ENCODE measurements around the gene EME2.

- no peak for TF ChIP-seq CTCF (IDR thresholded peaks at IDR 0.05; ENCODE audit: low read depth, low read length)
- no peak for TF ChIP-seq MYC (IDR thresholded peaks at IDR 0.05; ENCODE audit: low read depth, low read length)
- no peak for TF ChIP-seq POLR2A (IDR thresholded peaks at IDR 0.05; ENCODE audit: extremely low read depth, insufficient read length)
- no peak for TF ChIP-seq MAX (IDR thresholded peaks at IDR 0.05; ENCODE audit: low read depth, low read length)
These were observed 22.5 kb downstream of the EME2 start for GRCh38 chr16:1794908-1795666.

All from NB4 (cell line).